22Rv1 (cell line): ENCODE data around the gene PTPRE.

ENCODE experiments used
- H3K27ac ChIP-seq: fragments of 450-650 bp; 2 replicates; pipeline ENCODE4 v1.5.1; 2017
- CTCF ChIP-seq: fragments of 450-650 bp; IDR thresholded peaks from 2 replicates; pipeline ENCODE4 v1.5.1; 2017; ENCODE audit warnings: mild to moderate bottlenecking
- ZFX ChIP-seq: fragments of 450-650 bp; IDR thresholded peaks from 2 replicates; pipeline ENCODE4 v1.6.1; 2017; ENCODE audit warnings: antibody characterized with exemption, borderline replicate concordance

PTPRE gene

GRCh38 chr10:128074589-128074988, 167.7 kb downstream of the PTPRE start:
- H3K27ac ChIP-seq: no peak overlapping the region
- TF ChIP-seq ZFX (no peak), CTCF (no peak)

GRCh38 chr10:128077155-128077875, 170.4 kb downstream of the PTPRE start:
- TF ChIP-seq ZFX (no peak), CTCF (no peak)
- H3K27ac ChIP-seq: no peak overlapping the region

GRCh38 chr10:128078136-128078969, 171.4 kb downstream of the PTPRE start:
- TF ChIP-seq ZFX (no peak), CTCF (peak; percentile 79)
- no peak overlapping the region for H3K27ac ChIP-seq

- TF ChIP-seq ZFX (no peak), CTCF (no peak)
- no peak overlapping the region for H3K27ac ChIP-seq
Measured at GRCh38 chr10:128080231-128080630, 173.3 kb downstream of the PTPRE start.

GRCh38 chr10:128080641-128081040, 173.7 kb downstream of the PTPRE start:
- TF ChIP-seq ZFX (no peak), CTCF (no peak)
- H3K27ac ChIP-seq: no peak overlapping the region

GRCh38 chr10:128081222-128081621, 174.3 kb downstream of the PTPRE start:
- no peak overlapping the region for H3K27ac ChIP-seq
- TF ChIP-seq CTCF: no peak
- no peak for TF ChIP-seq ZFX

GRCh38 chr10:128081720-128082119, 174.8 kb downstream of the PTPRE start:
- no peak for TF ChIP-seq ZFX
- no peak for TF ChIP-seq CTCF
- no peak overlapping the region for H3K27ac ChIP-seq
